ENCODE results near the gene RAD50.
"Not testable (repeated sequence)": the region's sequence is repeated elsewhere in the genome, so short reads cannot be mapped to it uniquely, and the experiment has no call there.

The RAD50 gene

GRCh38 chr5:132556763-132557477 is at the start of gene RAD50:
Gene RAD50 (plus strand): TSS chr5:132556977. CDS start chr5:132557325, 348 bp downstream.
- DNase-seq (ENCODE audit: low read depth): peak; percentile 83

GRCh38 chr5:132510076-132510475 is 46.7 kb upstream of the RAD50 start:
- no peak for DNase-seq (ENCODE audit: low read depth)

- DNase-seq (ENCODE audit: low read depth): not testable (repeated sequence)
These were observed 43.0 kb upstream of the RAD50 start for GRCh38 chr5:132513618-132514336.

GRCh38 chr5:132522067-132522466 is 34.7 kb upstream of the RAD50 start:
- not testable (repeated sequence) for DNase-seq (ENCODE audit: low read depth)

- not testable (repeated sequence) for DNase-seq (ENCODE audit: low read depth)
These were observed 31.9 kb upstream of the RAD50 start for GRCh38 chr5:132524877-132525276.

GRCh38 chr5:132525299-132525724 is 31.5 kb upstream of the RAD50 start:
- no peak for DNase-seq (ENCODE audit: low read depth)

- DNase-seq (ENCODE audit: low read depth): peak; percentile 14
These were observed 30.3 kb upstream of the RAD50 start for GRCh38 chr5:132526290-132526973.

- DNase-seq (ENCODE audit: low read depth): no peak
These were observed 29.7 kb upstream of the RAD50 start for GRCh38 chr5:132526974-132527564.

GRCh38 chr5:132528021-132528420 is 28.8 kb upstream of the RAD50 start:
- no peak for DNase-seq (ENCODE audit: low read depth)

- no peak for DNase-seq (ENCODE audit: low read depth)
These were observed 27.7 kb upstream of the RAD50 start for GRCh38 chr5:132528866-132529634.

- DNase-seq (ENCODE audit: low read depth): no peak
These were observed 25.8 kb upstream of the RAD50 start for GRCh38 chr5:132530946-132531345.

GRCh38 chr5:132539716-132540115 is 17.1 kb upstream of the RAD50 start:
- DNase-seq (ENCODE audit: low read depth): no peak

- no peak for DNase-seq (ENCODE audit: low read depth)
These were observed 16.6 kb upstream of the RAD50 start for GRCh38 chr5:132540149-132540548.

GRCh38 chr5:132540764-132541163 is 16.0 kb upstream of the RAD50 start:
- no peak for DNase-seq (ENCODE audit: low read depth)

- DNase-seq (ENCODE audit: low read depth): no peak
These were observed 13.1 kb upstream of the RAD50 start, which contains the start of gene IL5 for GRCh38 chr5:132543472-132544201. Gene IL5 (minus strand): TSS chr5:132543522. CDS start chr5:132543478, 44 bp downstream.

GRCh38 chr5:132546108-132546507 is 10.7 kb upstream of the RAD50 start:
- DNase-seq (ENCODE audit: low read depth): no peak

GRCh38 chr5:132547269-132547668 is 9.5 kb upstream of the RAD50 start:
- no peak for DNase-seq (ENCODE audit: low read depth)

GRCh38 chr5:132548834-132549233 is 7.9 kb upstream of the RAD50 start:
- not testable (repeated sequence) for DNase-seq (ENCODE audit: low read depth)

- DNase-seq (ENCODE audit: low read depth): no peak
These were observed 7.2 kb upstream of the RAD50 start for GRCh38 chr5:132549576-132549975.

GRCh38 chr5:132556153-132556762 is 519 bp upstream of the RAD50 start:
- DNase-seq (ENCODE audit: low read depth): no peak
